HG02623 (cell line): Measurements from ENCODE around the gene MILR1.
"Not testable (repeated sequence)": the region's sequence is repeated elsewhere in the genome, so short reads cannot be mapped to it uniquely, and the experiment has no call there.

Experiments used
- ATAC-seq: cut with Tn5 transposase; IDR thresholded peaks from one replicate; pipeline ENCODE4 v1.9.1; 2021; ENCODE audit warnings: moderate library complexity; ENCODE audit not compliant: unreplicated experiment

The MILR1 gene

GRCh38 chr17:64466834-64467233 lies 17.9 kb downstream of the MILR1 start:
- not testable (repeated sequence) for ATAC-seq

GRCh38 chr17:64470625-64471024 lies 21.7 kb downstream of the MILR1 start:
- ATAC-seq: no peak

GRCh38 chr17:64471440-64471839 lies 22.5 kb downstream of the MILR1 start:
- no peak for ATAC-seq

- no peak for ATAC-seq
These were observed 23.6 kb downstream of the MILR1 start for GRCh38 chr17:64472564-64472963.

GRCh38 chr17:64477849-64478248 lies 28.9 kb downstream of the MILR1 start:
- ATAC-seq: no peak

- no peak for ATAC-seq
These were observed 32.0 kb downstream of the MILR1 start for GRCh38 chr17:64480951-64481350.

GRCh38 chr17:64484380-64484779 lies 35.5 kb downstream of the MILR1 start:
- no peak for ATAC-seq

GRCh38 chr17:64488301-64488700 lies 39.4 kb downstream of the MILR1 start:
- no peak for ATAC-seq

- no peak for ATAC-seq
These were observed 42.3 kb downstream of the MILR1 start for GRCh38 chr17:64491034-64491860.

GRCh38 chr17:64491994-64492393 lies 43.1 kb downstream of the MILR1 start:
- no peak for ATAC-seq

- ATAC-seq: no peak
These were observed 43.7 kb downstream of the MILR1 start for GRCh38 chr17:64492481-64493109.

- ATAC-seq: no peak
These were observed 45.2 kb downstream of the MILR1 start for GRCh38 chr17:64494121-64494520.

- not testable (repeated sequence) for ATAC-seq
These were observed 46.4 kb downstream of the MILR1 start for GRCh38 chr17:64495300-64495699.

- no peak for ATAC-seq
These were observed 47.5 kb downstream of the MILR1 start for GRCh38 chr17:64496348-64496785.

GRCh38 chr17:64496786-64497564 lies 48.1 kb downstream of the MILR1 start, which contains the start of gene POLG2:
POLG2 (minus strand) TSS chr17:64497054; CDS start chr17:64496968, 86 bp downstream.
- ATAC-seq: peak; percentile 85

- no peak for ATAC-seq
These were observed 48.7 kb downstream of the MILR1 start for GRCh38 chr17:64497565-64498035.

GRCh38 chr17:64498308-64499203 lies 49.6 kb downstream of the MILR1 start:
- ATAC-seq: no peak

- no peak for ATAC-seq
These were observed 51.0 kb downstream of the MILR1 start for GRCh38 chr17:64499805-64500486.

GRCh38 chr17:64500487-64500859 lies 51.6 kb downstream of the MILR1 start:
- ATAC-seq: no peak
